IPS DF 19.7 (cell line): ENCODE data around the gene ATP8B2.
"Not testable (repeated sequence)": the region's sequence is repeated elsewhere in the genome, so short reads cannot be mapped to it uniquely, and the experiment has no call there.

Experiments
- DNase-seq: peaks from one replicate; pipeline ENCODE4 v3.0.0-alpha.2; 2013; ENCODE audit warnings: low read depth, low spot score

The ATP8B2 gene, protein sequence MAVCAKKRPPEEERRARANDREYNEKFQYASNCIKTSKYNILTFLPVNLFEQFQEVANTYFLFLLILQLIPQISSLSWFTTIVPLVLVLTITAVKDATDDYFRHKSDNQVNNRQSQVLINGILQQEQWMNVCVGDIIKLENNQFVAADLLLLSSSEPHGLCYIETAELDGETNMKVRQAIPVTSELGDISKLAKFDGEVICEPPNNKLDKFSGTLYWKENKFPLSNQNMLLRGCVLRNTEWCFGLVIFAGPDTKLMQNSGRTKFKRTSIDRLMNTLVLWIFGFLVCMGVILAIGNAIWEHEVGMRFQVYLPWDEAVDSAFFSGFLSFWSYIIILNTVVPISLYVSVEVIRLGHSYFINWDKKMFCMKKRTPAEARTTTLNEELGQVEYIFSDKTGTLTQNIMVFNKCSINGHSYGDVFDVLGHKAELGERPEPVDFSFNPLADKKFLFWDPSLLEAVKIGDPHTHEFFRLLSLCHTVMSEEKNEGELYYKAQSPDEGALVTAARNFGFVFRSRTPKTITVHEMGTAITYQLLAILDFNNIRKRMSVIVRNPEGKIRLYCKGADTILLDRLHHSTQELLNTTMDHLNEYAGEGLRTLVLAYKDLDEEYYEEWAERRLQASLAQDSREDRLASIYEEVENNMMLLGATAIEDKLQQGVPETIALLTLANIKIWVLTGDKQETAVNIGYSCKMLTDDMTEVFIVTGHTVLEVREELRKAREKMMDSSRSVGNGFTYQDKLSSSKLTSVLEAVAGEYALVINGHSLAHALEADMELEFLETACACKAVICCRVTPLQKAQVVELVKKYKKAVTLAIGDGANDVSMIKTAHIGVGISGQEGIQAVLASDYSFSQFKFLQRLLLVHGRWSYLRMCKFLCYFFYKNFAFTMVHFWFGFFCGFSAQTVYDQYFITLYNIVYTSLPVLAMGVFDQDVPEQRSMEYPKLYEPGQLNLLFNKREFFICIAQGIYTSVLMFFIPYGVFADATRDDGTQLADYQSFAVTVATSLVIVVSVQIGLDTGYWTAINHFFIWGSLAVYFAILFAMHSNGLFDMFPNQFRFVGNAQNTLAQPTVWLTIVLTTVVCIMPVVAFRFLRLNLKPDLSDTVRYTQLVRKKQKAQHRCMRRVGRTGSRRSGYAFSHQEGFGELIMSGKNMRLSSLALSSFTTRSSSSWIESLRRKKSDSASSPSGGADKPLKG

DNA sequence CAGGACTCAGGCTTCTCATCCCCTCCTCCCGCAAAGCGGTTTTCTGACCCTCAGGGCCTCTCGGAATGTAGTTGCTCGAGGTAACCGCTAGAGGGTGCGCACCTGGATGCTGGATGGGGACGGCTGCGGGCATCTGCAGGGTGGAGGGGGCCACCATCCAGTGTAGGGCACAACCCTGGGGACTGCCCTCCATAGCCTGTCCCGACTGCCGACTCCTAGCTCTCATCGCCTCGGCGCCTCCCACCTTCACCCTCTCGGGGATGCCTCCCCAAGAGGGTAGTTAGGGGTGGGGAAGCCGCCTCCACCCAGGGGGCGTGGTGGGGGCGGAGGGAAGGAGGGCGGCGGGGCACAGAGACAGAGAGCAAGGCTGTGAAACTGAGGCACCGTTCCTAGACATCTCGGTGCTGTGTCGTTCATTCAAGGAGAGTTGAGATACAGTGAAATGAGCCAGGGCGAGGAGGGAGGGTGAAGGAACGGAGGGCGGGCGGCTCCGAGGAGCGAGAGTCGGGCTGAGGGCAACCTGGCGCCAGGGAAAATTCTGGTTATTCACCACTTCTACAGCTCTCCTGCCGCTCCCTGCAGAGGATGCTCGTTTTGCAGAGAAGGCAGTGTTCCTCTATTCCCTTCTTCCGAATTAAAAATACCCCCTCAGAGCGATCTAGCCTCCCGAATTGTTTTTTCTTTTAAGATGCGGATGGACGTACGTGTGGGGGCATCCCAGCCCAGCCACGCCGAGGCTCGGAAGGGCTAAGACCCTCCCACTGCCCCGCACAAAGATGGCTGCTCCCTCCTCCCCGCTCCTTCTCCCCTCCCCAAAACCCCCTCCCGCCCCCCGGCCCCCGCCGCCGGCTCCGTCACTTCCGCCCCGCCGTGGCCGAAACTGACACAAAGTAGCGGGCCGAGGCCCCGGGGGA, at the start of gene ATP8B2:
TSS of gene ATP8B2 (plus strand) at position 857 of the 914 bp plus-strand sequence. CDS start 2,617 bp downstream, outside the sequence.
- no peak for DNase-seq

DNA sequence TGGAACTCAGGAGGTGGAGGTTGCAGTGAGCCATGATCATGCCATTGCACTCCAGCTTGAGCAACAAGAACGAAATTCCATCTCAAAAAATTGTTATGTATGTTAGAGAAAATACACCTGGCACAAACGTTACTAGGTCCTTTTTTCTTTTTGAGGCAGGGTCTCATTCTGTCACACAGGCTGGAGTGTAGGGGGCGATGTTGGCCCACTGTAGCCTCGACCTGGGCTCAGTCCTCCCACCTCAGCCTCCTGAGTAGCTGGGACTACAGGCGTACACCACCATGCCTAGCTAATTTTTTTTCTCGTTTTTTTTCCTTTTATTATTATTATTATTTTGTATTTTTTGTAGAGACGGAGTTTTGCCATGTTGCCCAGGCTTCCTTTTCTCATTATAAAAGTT, 48.5 kb upstream of the ATP8B2 start:
- DNase-seq: no peak

DNA sequence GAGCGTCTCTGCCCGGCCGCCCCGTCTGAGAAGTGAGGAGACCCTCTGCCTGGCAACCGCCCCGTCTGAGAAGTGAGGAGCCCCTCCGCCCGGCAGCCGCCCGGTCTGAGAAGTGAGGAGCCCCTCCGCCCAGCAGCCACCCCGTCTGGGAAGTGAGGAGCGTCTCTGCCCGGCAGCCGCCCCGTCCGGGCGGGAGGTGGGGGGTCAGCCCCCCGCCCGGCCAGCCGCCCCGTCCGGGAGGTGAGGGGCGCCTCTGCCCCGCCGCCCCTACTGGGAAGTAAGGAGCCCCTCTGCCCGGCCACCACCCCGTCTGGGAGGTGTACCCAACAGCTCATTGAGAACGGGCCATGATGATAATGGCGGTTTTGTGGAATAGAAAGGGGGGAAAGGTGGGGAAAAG, 37.7 kb upstream of the ATP8B2 start:
- DNase-seq: not testable (repeated sequence)

DNA sequence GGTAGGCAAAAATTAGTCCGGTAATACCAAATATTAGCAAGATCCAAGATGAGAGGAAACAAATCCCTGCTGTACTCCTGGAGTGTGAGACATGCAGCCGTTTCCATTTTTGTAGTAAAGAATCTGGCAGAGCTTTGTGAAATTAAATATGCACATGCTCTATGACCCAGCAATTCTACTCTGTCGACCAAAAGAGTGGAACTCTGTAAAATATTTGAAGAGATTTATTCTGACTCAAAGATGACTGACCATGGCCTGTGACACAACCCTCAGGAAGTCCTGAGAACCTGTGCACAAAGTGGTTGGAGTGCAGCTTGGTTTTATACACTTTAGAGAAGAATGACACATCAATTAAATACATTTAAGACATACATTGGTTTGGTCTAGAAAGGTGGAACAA, 36.7 kb upstream of the ATP8B2 start:
- no peak for DNase-seq

DNA sequence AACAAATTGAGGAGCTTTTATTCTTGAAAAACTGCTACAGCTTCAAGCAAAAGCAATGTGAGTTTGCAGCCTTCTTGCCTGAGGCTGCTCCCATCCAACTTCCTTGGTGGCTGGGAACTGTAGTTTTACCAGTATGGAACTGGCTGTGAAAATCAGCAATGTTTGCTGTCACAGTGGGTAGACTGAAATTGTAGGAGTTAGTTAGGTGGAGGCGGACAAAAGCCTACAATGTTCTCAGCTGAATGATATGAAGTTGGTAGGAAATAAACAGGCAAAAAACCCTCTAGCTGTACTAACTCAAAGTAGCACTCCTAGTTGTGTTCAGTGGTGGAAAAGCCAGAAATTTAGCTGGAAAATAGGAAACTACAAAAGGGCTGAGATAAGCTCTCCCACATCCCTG, 34.4 kb upstream of the ATP8B2 start:
- no peak for DNase-seq

DNA sequence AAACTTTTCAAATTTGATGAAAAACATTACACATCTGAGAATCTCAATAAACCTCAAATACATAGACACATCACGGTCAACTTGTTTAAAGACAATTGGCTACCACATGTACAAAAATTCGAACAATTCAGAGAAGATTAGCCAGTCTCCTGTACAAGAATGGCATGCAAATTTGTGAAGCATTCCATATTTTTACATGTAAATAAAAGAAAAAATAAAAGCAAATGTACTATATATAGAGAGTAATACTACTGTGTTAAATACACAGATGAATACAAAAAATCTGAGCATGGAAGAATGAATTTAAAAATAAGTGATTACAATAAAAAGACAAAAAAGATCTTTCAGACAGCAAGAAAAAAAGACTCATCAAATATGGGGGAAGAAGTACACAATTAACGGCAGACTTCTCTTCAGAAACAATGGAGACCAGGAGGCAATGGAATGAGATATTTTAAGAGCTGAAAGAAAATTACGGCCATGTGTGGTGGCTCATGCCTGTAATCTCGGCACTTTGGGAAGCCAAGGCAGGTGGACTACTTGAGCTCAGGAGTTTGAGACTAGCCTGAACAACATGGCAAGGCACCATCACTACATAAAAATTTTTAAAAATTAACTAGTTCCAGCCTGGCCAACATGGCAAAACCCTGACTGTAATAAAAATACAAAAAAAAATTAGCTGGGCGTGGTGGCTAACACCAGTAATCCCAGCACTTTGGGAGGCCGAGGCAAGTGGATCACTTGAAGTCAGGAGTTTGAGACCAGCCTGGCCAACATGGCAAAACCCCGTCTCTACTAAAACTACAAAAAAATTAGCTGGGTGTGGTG, 29.7 kb upstream of the ATP8B2 start:
- DNase-seq: no peak

DNA sequence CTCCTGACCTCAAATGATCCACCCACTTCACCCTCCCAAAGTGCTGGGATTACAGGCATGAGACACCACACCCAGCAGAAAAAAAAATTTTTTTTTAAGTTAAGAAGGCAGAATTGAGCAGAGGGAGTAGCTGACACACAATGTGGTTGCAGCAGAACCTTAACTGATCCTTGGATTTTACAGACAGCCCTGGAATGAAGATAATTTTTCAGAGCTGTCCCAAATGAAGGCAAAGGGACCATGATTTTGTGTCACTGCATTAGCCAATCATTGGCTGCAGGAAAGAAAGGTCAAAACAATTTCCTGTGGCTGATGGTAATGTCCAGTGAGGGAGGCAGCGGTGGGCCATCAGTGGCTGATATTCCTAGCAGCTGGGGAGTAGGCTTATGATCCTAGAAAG, 23.7 kb upstream of the ATP8B2 start:
- DNase-seq: no peak

DNA sequence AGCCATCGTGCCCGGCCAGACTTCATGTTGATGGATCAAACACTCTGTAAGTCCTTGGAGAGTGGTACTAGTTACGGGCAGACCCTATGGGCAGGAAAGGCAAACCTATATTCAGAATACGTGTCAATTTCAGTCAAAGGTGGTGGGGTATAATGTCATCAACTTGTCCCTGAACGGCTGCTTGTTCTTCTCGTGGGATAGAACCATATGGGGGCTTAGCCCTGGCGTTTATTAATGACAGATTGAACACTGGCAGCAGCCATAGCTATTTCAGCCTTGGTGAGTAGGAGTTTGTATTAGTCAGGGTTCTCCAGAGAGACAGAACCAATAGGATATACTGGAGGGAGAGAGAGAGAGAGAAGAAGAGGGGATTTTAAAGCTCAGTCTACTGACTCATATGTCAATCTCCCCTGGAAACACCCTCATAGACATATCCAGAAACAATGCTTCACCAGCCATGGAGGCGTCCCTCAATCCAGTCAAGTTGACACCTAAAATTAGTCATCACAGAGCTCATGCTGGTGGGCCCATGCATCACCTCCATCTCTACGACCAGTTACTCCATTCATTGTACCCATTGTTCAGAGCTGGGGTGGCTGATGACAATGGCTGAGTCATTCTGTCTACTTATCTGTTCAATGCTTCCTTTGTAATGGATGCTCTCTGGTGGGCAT, 20.5 kb upstream of the ATP8B2 start:
- no peak for DNase-seq

DNA sequence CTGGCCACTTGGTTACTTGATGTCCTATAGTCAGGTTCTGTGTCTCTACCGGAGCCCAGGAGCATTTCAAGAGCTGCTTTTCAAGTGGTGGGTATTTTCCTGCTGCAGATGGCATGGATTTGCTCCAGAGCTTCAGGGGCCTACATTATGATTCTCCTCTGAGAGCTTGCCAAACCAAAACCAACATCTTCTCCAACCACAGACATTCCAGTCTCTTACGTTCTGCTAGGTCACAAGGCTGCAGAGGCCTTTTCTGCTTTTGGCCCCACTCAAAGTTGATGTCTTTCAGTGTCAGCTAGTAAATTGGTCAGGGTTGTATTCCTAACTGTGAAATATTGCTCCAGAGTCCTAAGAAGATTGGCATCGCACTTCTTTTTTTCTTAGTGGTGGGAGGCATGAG, 19.2 kb upstream of the ATP8B2 start:
- no peak for DNase-seq

DNA sequence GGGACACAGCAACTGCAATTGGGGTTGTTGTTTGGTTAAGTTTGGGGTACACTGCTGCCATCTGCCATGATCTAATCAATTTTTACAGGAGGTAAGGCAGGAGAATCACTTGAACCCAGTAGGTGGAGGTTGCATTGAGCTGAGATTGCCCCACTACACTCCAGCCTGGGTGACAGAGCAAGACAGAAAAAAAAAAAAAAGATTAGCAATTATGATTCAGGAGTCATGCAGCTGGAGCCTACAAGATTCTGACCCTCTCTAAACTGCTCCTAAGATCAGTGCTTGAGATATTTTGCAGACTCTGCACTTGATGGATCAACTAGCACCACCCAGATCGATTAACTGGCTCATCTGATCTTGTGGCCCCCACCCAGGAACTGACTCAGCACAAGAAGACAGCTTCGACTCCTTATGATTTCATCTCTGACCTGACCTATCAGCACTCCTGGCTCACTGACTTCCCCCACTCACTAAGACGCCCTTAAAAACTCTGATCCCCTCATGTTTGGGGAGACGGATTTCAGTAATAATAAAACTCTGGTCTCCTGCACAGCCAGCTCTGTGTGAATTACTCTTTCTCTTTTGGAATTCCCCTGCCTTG, 17.6 kb upstream of the ATP8B2 start:
- DNase-seq: not testable (repeated sequence)

DNA sequence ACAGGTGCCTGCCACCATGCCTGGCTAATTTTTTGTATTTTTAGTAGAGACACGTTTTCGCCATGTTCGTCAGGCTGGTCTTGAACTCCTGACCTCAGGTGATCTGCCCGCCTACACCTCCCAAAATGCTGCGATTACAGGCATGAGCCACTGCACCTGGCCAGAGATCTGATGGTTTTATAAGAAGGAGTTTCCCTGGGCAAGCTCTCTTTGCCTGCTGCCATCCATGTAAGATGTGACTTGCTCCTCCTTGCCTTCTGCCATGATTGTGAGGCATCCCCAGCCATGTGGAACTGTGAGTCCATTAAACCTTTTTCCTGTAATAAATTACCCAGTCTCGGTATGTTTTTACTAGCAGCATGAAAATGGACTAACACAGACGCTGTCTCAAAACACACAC, 16.2 kb upstream of the ATP8B2 start:
- DNase-seq: not testable (repeated sequence)

DNA sequence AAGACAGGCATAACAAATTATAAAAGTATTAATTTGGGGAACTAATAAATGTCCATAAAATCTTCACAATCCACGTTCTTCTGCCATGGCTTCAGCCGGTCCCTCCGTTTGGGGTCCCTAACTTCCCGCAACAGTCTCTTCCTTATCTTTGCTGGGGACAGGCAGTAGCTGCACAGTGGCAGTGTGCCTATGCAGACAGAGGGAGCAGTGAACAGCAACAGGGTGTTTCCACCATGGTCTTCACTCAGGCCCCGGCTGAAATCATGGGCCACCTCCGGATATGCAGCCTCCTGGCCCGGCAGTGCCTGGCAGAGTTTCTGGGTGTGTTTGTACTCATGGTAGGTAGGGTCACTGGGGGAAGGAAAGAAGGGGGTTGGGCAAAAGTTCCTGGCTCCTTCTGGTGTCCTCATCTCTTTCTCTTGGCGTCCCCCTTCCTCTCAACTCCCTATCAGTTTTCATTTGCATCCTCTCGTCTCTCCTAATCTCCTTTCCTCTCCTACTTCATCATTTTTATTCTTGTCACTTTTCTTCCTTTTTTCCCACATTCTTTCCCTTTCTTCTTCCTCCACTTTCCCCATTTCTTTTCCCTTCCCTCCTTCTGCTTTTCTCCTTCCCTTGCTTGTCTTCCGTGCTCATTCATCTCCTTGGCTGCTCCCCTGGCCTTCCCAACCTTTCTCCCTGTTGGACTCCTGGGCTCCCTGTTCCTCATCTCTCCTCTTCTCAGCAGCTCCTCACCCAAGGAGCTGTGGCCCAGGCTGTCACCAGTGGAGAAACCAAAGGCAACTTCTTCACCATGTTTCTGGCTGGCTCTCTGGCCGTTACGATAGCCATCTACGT, 12.9 kb upstream of the ATP8B2 start:
- not testable (repeated sequence) for DNase-seq

DNA sequence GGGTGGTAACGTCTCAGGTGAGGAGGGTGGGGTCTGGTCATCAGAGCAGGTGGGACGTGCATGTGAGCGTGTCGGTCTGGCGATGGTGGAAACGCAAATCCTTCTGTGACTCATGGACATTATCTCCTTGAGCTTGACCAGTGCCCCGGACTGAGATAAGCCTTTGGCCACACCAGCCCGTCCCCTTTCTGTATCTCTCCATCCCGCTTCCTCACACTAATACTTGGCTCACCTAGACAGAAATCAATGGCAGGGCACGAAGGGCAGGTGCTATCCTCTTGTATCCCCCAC, 12.3 kb upstream of the ATP8B2 start:
- no peak for DNase-seq

DNA sequence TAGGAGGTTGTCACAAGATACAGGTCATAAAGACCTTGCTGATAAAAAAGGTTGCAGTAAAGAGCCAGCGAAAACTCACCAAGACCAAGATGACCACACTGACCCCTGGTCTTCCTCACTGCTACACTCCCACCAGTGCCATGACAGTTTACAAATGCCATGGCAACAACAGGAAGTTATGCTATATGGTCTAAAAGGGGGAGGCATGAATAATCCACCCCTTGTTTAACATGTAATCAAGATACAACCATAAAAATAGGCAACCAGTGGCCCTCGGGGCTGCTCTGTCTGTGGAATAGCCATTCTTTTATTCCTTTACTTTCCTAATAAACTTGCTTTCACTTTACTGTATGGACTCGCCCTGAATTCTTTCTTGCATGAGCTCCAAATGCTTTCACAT, 11.1 kb upstream of the ATP8B2 start:
- not testable (repeated sequence) for DNase-seq

DNA sequence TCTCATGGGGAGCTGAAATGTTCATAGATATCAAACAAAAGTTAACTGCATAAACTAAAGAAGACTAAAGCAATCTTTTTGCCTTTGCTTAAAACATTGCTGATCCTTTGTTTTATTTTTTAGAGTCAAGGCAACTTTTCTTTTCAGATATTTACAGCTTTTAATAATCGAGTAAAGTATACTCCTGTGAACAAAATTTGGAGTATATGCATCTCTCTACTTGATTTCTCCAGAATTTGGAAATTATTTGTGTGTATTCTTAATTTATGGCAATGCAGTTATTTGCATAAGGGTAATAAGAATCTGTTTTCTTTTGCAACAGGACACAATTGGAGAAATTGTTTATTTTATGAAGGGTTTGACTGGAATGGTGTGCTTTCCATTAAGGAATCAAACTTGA, 8.6 kb upstream of the ATP8B2 start:
- no peak for DNase-seq

DNA sequence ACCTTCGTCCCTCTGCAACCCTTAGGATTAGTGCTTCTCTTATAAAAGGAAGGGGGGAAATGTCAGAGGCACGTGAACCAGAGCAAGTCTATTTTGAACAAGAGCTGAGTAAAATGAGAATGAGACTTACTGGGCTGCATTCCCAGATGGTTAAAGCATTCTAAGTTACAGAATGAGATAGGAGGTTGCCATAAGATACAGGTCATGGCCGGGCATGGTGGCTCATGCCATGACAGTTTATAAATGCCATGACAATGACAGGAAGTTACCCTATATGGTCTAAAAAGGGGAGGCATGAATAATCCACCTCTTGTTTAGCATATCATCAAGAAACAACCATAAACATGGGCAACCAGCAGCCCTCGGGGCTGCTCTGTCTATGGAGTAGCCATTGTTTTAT, 6.9 kb upstream of the ATP8B2 start:
- DNase-seq: no peak

DNA sequence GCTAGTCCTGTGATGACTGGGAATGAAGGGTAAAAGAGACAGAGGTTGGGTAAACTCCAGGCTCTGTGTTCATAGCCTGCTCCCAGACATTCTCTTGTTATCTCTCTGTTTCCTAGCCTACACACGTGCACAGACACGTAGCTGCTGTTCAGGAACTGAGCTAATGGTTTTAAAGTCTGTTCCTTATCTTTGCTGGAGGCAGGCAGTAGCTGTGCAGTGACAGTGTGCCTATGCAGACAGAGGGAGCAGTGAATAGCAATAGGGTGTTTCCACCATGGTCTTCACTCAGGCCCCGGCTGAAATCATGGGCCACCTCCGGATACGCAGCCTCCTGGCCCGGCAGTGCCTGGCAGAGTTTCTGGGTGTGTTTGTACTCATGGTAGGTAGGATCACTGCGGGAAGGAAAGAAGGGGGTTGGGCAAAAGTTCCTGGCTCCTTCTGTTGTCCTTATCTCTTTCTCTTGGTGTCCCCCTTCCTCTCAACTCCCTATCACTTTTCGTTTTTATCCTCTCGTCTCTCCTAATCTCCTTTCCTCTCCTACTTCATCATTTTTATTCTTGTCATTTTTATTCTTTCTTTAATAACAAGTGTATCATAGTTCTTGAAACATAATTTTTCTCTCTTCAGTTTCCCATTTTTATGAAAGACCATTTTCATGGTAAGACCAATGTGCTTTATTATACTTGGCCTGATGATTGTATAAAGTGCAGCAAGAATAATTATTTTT, 4.3 kb upstream of the ATP8B2 start, which contains the start of gene AQP10:
TSS of gene AQP10 (plus strand) at position 212 of the 727 bp plus-strand sequence. CDS start at position 275, 63 bp downstream.
- no peak for DNase-seq

DNA sequence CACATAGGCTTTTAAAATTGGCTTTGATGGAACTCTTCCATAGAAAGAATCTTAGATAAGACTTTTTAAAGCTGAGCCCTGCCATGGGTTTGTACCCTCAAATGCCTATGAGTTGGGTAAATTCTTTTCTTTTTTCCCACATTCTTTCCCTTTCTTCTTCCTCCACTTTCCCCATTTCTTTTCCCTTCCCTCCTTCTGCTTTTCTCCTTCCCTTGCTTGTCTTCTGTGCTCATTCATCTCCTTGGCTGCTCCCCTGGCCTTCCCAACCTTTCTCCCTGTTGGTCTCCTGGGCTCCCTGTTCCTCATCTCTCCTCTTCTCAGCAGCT, 3.8 kb upstream of the ATP8B2 start:
- DNase-seq: not testable (repeated sequence)
